Lung (tissue), 12 donors: Measurements from ENCODE around the gene PTX3. TPM values are rescaled to one million over a fixed set of nuclear protein-coding genes. Genes with fewer than 3 reads are reported as not detected.

ENCODE experiments used
- ATAC-seq: fragments of 200-7000 bp; cut with Tn5 transposase; one replicate; pipeline ENCODE4 v1.9.1; 2020; ENCODE audit warnings: moderate number of reproducible peaks; ENCODE audit not compliant: insufficient read depth, low FRiP score
- DNase-seq, 3 donors: peaks; one replicate each; pipeline ENCODE4 v3.0.0-alpha.2; 2013 to 2017
- H3K27ac ChIP-seq, 2 donors: one replicate each; pipeline ENCODE4 v1.5.1; 2013; ENCODE audit warnings: mild to moderate bottlenecking in 2 of 2, moderate library complexity in 2 of 2, control low read depth in 1 of 2, inconsistent platforms in 1 of 2, low read depth in 1 of 2, low read length in 1 of 2
- H3K27me3 ChIP-seq, 3 donors: one replicate each; pipeline ENCODE4 v1.5.1; 2013; ENCODE audit warnings: low read length in 2 of 3; ENCODE audit not compliant: control insufficient read depth in 3 of 3, insufficient read depth in 3 of 3
- H3K36me3 ChIP-seq, 4 donors: one replicate each; pipeline ENCODE4 v1.5.1; 2013; ENCODE audit warnings: low read length in 4 of 4, mild to moderate bottlenecking in 1 of 4, moderate library complexity in 1 of 4; ENCODE audit not compliant: control insufficient read depth in 4 of 4, insufficient read depth in 4 of 4
- H3K4me1 ChIP-seq, 5 donors: one replicate each; pipeline ENCODE4 v1.5.1; 2013; ENCODE audit warnings: low read length in 5 of 5, mild to moderate bottlenecking in 2 of 5, moderate library complexity in 1 of 5; ENCODE audit not compliant: control insufficient read depth in 5 of 5, insufficient read depth in 5 of 5
- H3K4me3 ChIP-seq: one replicate; pipeline ENCODE4 v1.5.1; 2013; ENCODE audit warnings: mild to moderate bottlenecking, control low read depth, moderate library complexity
- H3K9ac ChIP-seq, 2 donors: one replicate each; pipeline ENCODE4 v1.5.1; 2013; ENCODE audit warnings: low read length in 2 of 2, control low read depth in 1 of 2; ENCODE audit not compliant: insufficient read depth in 1 of 2
- H3K9me3 ChIP-seq, 4 donors: one replicate each; pipeline ENCODE4 v1.5.1; 2013; ENCODE audit warnings: low read length in 3 of 4, mild to moderate bottlenecking in 1 of 4, moderate library complexity in 1 of 4; ENCODE audit not compliant: control insufficient read depth in 4 of 4, insufficient read depth in 3 of 4
- WGBS, 2 donors: extraction: QIAGEN DNeasy Blood & Tissue Kit; methylation state at CpG; one replicate each; pipeline ENCODE4 v1.1.7; 2013; 5-methylcytosine and 5-hydroxymethylcytosine counted together
- polyA plus RNA-seq, 2 donors: library from polyadenylated mRNA; stranded (reverse); fragments of 200-250 nt; gene quantifications; one replicate each; pipeline ENCODE4 v1.2.1, GENCODE V29; 2013
- total RNA-seq, 2 donors: library from RNA; depleted of rRNA in 1 of 2; stranded (reverse); fragments of >200 nt in 1 of 2; gene quantifications; one replicate each; pipeline ENCODE4 v1.2.1, GENCODE V29; 2014 to 2021
- TF ChIP-seq, protein P1 (sequence below): IDR thresholded peaks from 2 replicates; pipeline ENCODE4 v1.5.1; 2012; ENCODE audit warnings: mild to moderate bottlenecking; ENCODE audit errors: control extremely low read depth, extremely low read depth
- donor health status: control.
- donor health status: control.
- donor health status: Bipolar disorder and iron deficiency.
- donor health status: healthy.
- donor health status: DM: yes; HTN: yes; CAD: no.

The PTX3 gene
- total and polyA plus RNA-seq, 4 donors = 4.1 to 626 (median 26.1) TPM

DNA sequence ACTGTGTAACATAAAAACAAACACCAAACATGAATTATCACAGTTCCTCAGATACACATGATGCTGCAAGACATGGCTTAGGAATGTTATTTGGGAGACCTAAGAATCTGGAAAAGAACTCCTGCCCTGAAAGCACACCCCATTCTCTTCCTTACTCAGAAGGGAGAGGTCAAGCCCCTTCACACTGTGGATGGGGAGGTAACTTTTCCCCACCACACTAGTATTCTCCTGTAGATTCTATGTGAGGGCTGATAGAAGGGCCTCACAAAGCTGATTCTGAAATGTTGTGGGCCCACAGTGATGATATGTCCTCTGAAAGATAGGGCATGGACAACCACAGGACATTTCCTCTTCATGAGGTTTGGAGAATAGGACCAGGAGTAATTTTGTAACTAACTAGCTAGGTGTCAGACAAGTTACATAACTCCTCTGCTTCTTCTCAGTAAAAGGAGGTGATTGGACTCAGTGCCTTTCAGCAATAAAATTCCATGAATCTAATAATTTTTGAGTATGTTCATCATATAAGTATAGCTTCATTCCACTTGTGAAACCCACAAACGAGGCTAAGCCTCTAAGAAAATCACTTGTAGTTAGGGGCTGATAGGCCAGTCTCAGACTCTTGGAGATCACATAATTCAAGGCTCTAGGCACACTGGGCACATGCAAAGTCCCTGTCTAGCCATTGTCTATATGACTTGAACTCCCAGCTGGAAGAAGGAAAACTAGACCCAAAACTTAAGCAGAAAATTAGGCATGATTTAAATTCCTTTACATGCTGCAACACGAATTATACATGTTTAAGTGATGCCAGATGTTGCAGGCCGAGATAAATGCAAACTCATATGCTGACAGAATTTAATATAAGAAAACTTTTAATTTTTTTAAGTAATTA, 7.5 kb downstream of the PTX3 start:
- H3K36me3 ChIP-seq = peaks cover 0 to 6% (median 2%) of the 10 kb centered on the region in 4 donors
- no peaks in the 10 kb centered on the region for H3K27me3 ChIP-seq
- peaks cover 2 to 48% (median 9%) of the 10 kb centered on the region in 5 donors for H3K4me1 ChIP-seq
- no peak for ATAC-seq
- TF ChIP-seq, protein P1, sequence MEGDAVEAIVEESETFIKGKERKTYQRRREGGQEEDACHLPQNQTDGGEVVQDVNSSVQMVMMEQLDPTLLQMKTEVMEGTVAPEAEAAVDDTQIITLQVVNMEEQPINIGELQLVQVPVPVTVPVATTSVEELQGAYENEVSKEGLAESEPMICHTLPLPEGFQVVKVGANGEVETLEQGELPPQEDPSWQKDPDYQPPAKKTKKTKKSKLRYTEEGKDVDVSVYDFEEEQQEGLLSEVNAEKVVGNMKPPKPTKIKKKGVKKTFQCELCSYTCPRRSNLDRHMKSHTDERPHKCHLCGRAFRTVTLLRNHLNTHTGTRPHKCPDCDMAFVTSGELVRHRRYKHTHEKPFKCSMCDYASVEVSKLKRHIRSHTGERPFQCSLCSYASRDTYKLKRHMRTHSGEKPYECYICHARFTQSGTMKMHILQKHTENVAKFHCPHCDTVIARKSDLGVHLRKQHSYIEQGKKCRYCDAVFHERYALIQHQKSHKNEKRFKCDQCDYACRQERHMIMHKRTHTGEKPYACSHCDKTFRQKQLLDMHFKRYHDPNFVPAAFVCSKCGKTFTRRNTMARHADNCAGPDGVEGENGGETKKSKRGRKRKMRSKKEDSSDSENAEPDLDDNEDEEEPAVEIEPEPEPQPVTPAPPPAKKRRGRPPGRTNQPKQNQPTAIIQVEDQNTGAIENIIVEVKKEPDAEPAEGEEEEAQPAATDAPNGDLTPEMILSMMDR = no peak
- H3K4me3 ChIP-seq = no peak overlapping the region
- no peak overlapping the region for H3K9ac ChIP-seq
- peak; percentile 19 to 59 (median 57) for DNase-seq
- peaks cover 0 to 2% (median 0%) of the 10 kb centered on the region in 4 donors for H3K9me3 ChIP-seq
- WGBS, 2 donors = 61 to 76% methylated on average over 3 of the region's 3 CpGs
- H3K27ac ChIP-seq = no peak overlapping the region

DNA sequence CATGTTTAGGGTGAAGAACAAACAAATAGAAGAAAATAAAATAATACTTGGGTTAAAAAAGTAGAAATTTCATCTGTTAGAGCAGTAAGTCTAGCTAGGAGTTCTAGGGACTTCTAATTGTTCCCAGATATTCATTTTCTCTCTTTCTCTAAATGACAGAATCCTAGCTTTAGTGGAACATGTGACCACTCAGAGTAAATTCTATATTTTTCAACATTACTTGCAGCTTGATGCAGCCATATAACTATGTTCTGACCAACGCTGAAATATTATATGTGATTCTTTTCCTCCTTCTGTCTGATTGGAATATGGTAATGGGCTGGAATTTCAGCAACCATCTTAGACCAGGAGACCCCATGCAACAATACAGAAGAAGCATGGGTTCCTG, 8.1 kb downstream of the PTX3 start:
- no peak overlapping the region for H3K27ac ChIP-seq
- H3K4me3 ChIP-seq = no peak overlapping the region
- peaks cover 0 to 2% (median 0%) of the 10 kb centered on the region in 4 donors for H3K9me3 ChIP-seq
- peaks cover 0 to 6% (median 2%) of the 10 kb centered on the region in 4 donors for H3K36me3 ChIP-seq
- TF ChIP-seq, protein P1 = no peak
- no peaks in the 10 kb centered on the region for H3K27me3 ChIP-seq
- WGBS, 2 donors = 84 to 94% methylated on average over 1 of the region's 1 CpG
- DNase-seq (no peak), ATAC-seq (no peak)
- H3K4me1 ChIP-seq = peaks cover 2 to 42% (median 6%) of the 10 kb centered on the region in 5 donors
- H3K9ac ChIP-seq = no peak overlapping the region

DNA sequence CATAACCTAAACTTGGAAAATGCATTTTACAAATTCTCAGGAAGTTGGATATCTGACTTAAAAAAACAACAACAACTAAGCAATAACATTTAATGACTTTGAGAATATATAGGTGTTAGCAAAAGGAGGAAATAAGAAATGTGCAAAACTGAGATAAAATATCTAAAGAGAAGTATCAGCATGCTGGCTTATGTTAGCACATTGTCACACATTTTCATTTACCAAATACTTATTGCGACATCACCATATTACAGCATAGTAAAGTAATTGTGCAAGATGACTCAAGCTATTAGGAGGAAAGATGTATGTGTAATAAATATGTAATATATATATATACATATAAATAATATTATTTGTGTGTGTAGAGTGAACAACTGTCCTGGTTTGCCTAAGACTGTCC, 9.2 kb downstream of the PTX3 start:
- 23 to 54% methylated on average over 1 of the region's 1 CpG for WGBS, 2 donors
- H3K4me3 ChIP-seq = no peak overlapping the region
- ATAC-seq = no peak
- peaks cover 0 to 6% (median 2%) of the 10 kb centered on the region in 4 donors for H3K36me3 ChIP-seq
- no peaks in the 10 kb centered on the region for H3K27me3 ChIP-seq
- peaks cover 2 to 41% (median 6%) of the 10 kb centered on the region in 5 donors for H3K4me1 ChIP-seq
- no peak overlapping the region for H3K27ac ChIP-seq
- TF ChIP-seq, protein P1 = no peak
- no peak overlapping the region for H3K9ac ChIP-seq
- DNase-seq = peak in 2 of 3 donors; percentile 92 to 95
- H3K9me3 ChIP-seq = peaks cover 0 to 2% (median 0%) of the 10 kb centered on the region in 4 donors
